IPS DF 6.9 (cell line): ENCODE data around the gene EYA2.

Source experiments
- DNase-seq: peaks from one replicate; pipeline ENCODE4 v3.0.0-alpha.2; 2013; ENCODE audit warnings: low read depth, low spot score
- H3K27ac ChIP-seq: one replicate; pipeline ENCODE4 v1.5.1; 2013; ENCODE audit warnings: low read length, control low read depth
- H3K27me3 ChIP-seq: 2 replicates; pipeline ENCODE4 v1.6.1; 2013; ENCODE audit warnings: mild to moderate bottlenecking, low read length; ENCODE audit not compliant: control insufficient read depth, insufficient read depth
- H3K36me3 ChIP-seq: 2 replicates; pipeline ENCODE4 v1.6.1; 2013; ENCODE audit warnings: low read length; ENCODE audit not compliant: control insufficient read depth, insufficient read depth
- H3K4me1 ChIP-seq: 2 replicates; pipeline ENCODE4 v1.6.1; 2013; ENCODE audit warnings: low read length; ENCODE audit not compliant: control insufficient read depth, insufficient read depth
- H3K4me3 ChIP-seq: 2 replicates; pipeline ENCODE4 v1.5.1; 2013; ENCODE audit warnings: mild to moderate bottlenecking, low read length
- H3K9me3 ChIP-seq: 2 replicates; pipeline ENCODE4 v1.6.1; 2013; ENCODE audit warnings: low read length, inconsistent platforms; ENCODE audit not compliant: control insufficient read depth, insufficient read depth
- WGBS: extraction: QIAGEN DNeasy Blood & Tissue Kit; methylation state at CpG from one replicate; pipeline ENCODE4 v1.1.7; 2013; ENCODE audit warnings: mixed read lengths, missing lambda C conversion rate; ENCODE audit not compliant: insufficient read length, insufficient coverage; 5-methylcytosine and 5-hydroxymethylcytosine counted together

The EYA2 gene

GRCh38 chr20:47133809-47134456 is 239.3 kb downstream of the EYA2 start:
- H3K36me3 ChIP-seq = no peaks in the 10 kb centered on the region
- no peak overlapping the region for H3K27ac ChIP-seq
- H3K9me3 ChIP-seq = no peaks in the 10 kb centered on the region
- no CpG with 5 or more reads among the region's 3 CpGs for WGBS
- H3K4me1 ChIP-seq = 0 out of 2 replicates have a peak, but pooled peaks cover 1% of the 10 kb centered on the region
- DNase-seq = no peak
- H3K4me3 ChIP-seq = no peak overlapping the region
- no peaks in the 10 kb centered on the region for H3K27me3 ChIP-seq

GRCh38 chr20:47136782-47137181 is 242.1 kb downstream of the EYA2 start:
- Histone ChIP-seq H3K36me3 (no peaks in the 10 kb centered on the region), H3K27ac (no peak overlapping the region), H3K4me3 (no peak overlapping the region), H3K27me3 (no peaks in the 10 kb centered on the region), H3K4me1 (0 out of 2 replicates have a peak, but pooled peaks cover 1% of the 10 kb centered on the region), H3K9me3 (no peaks in the 10 kb centered on the region)
- no CpG with 5 or more reads among the region's 6 CpGs for WGBS
- no peak for DNase-seq

GRCh38 chr20:47137231-47137870 is 242.7 kb downstream of the EYA2 start:
- H3K4me3 ChIP-seq = no peak overlapping the region
- H3K4me1 ChIP-seq = 0 out of 2 replicates have a peak, but pooled peaks cover 1% of the 10 kb centered on the region
- no peak overlapping the region for H3K27ac ChIP-seq
- H3K9me3 ChIP-seq = no peaks in the 10 kb centered on the region
- no CpG with 5 or more reads among the region's 4 CpGs for WGBS
- DNase-seq = no peak
- no peaks in the 10 kb centered on the region for H3K27me3 ChIP-seq
- no peaks in the 10 kb centered on the region for H3K36me3 ChIP-seq

GRCh38 chr20:47139934-47140535 is 245.4 kb downstream of the EYA2 start:
- Histone ChIP-seq H3K27me3 (no peaks in the 10 kb centered on the region), H3K36me3 (no peaks in the 10 kb centered on the region), H3K4me3 (no peak overlapping the region), H3K27ac (no peak overlapping the region), H3K4me1 (no peaks in the 10 kb centered on the region), H3K9me3 (no peaks in the 10 kb centered on the region)
- no CpG with 5 or more reads among the region's 5 CpGs for WGBS
- DNase-seq = no peak

- WGBS = no CpG with 5 or more reads among the region's 2 CpGs
- no peak overlapping the region for H3K4me3 ChIP-seq
- no peaks in the 10 kb centered on the region for H3K4me1 ChIP-seq
- H3K9me3 ChIP-seq = no peaks in the 10 kb centered on the region
- DNase-seq = no peak
- H3K27ac ChIP-seq = no peak overlapping the region
- H3K27me3 ChIP-seq = no peaks in the 10 kb centered on the region
- H3K36me3 ChIP-seq = no peaks in the 10 kb centered on the region
These were observed 246.8 kb downstream of the EYA2 start for GRCh38 chr20:47141350-47141921.

GRCh38 chr20:47141941-47142773 is 247.5 kb downstream of the EYA2 start:
- no peak overlapping the region for H3K27ac ChIP-seq
- no CpG with 5 or more reads among the region's 5 CpGs for WGBS

GRCh38 chr20:47142774-47143170 is 248.1 kb downstream of the EYA2 start:
- Histone ChIP-seq H3K4me1 (no peaks in the 10 kb centered on the region), H3K36me3 (no peaks in the 10 kb centered on the region), H3K27ac (no peak overlapping the region), H3K9me3 (no peaks in the 10 kb centered on the region), H3K4me3 (no peak overlapping the region), H3K27me3 (no peaks in the 10 kb centered on the region)
- no peak for DNase-seq
- WGBS = no CpG with 5 or more reads among the region's 14 CpGs

More at GRCh38 chr20:47141941-47142773, 247.5 kb downstream of the EYA2 start:
- DNase-seq = no peak
- H3K27me3 ChIP-seq = no peaks in the 10 kb centered on the region
- H3K4me1 ChIP-seq = no peaks in the 10 kb centered on the region
- H3K36me3 ChIP-seq = no peaks in the 10 kb centered on the region
- H3K4me3 ChIP-seq = no peak overlapping the region
- no peaks in the 10 kb centered on the region for H3K9me3 ChIP-seq

GRCh38 chr20:47143657-47144056 is 249.0 kb downstream of the EYA2 start:
- Histone ChIP-seq H3K36me3 (no peaks in the 10 kb centered on the region), H3K9me3 (no peaks in the 10 kb centered on the region), H3K27ac (no peak overlapping the region), H3K4me1 (no peaks in the 10 kb centered on the region), H3K4me3 (no peak overlapping the region), H3K27me3 (no peaks in the 10 kb centered on the region)
- DNase-seq = no peak
- WGBS = no CpG with 5 or more reads among the region's 4 CpGs

GRCh38 chr20:47144463-47144862 is 249.8 kb downstream of the EYA2 start:
- no peak for DNase-seq
- WGBS = no CpG with 5 or more reads among the region's 4 CpGs
- Histone ChIP-seq H3K27ac (no peak overlapping the region), H3K4me1 (no peaks in the 10 kb centered on the region), H3K9me3 (no peaks in the 10 kb centered on the region), H3K27me3 (no peaks in the 10 kb centered on the region), H3K36me3 (no peaks in the 10 kb centered on the region), H3K4me3 (no peak overlapping the region)

GRCh38 chr20:47146686-47147085 is 252.0 kb downstream of the EYA2 start:
- H3K9me3 ChIP-seq = no peaks in the 10 kb centered on the region
- DNase-seq = no peak
- H3K27ac ChIP-seq = no peak overlapping the region
- H3K27me3 ChIP-seq = no peaks in the 10 kb centered on the region
- no peaks in the 10 kb centered on the region for H3K4me1 ChIP-seq
- H3K36me3 ChIP-seq = no peaks in the 10 kb centered on the region
- WGBS = no CpG with 5 or more reads among the region's 7 CpGs
- H3K4me3 ChIP-seq = no peak overlapping the region
